H1 (cell line): ENCODE measurements around the gene GANAB. TPM values are rescaled to one million over a fixed set of nuclear protein-coding genes. Genes with fewer than 3 reads are reported as not detected.

Experiments used
- CBX8 ChIP-seq: fragments of 300-800, 300-1000 bp; sonication (generic); IDR thresholded peaks from 2 replicates; pipeline ENCODE4 v1.7.1; 2016; ENCODE audit warnings: low read depth, low read length, borderline replicate concordance
- CEBPB ChIP-seq: IDR thresholded peaks from 2 replicates; pipeline ENCODE4 v1.6.1; 2012; ENCODE audit warnings: low read depth, low read length
- CHD2 ChIP-seq: IDR thresholded peaks from 2 replicates; pipeline ENCODE4 v1.6.1; 2012; ENCODE audit warnings: low read length, improper control_type of control experiment
- CREB1 ChIP-seq: IDR thresholded peaks from 2 replicates; pipeline ENCODE4 v1.6.1; 2012; ENCODE audit warnings: inconsistent platforms
- JUN ChIP-seq: IDR thresholded peaks from 2 replicates; pipeline ENCODE4 v1.6.1; 2011; ENCODE audit warnings: low read depth, mild to moderate bottlenecking, improper control_type of control experiment, low read length
- JUND ChIP-seq: IDR thresholded peaks from 2 replicates; pipeline ENCODE4 v1.6.1; 2011; ENCODE audit warnings: mild to moderate bottlenecking, improper control_type of control experiment, low read length
- POLR2AphosphoS5 ChIP-seq: IDR thresholded peaks from 2 replicates; pipeline ENCODE4 v1.6.1; 2011; ENCODE audit warnings: low read depth, low read length
- POU5F1 ChIP-seq: IDR thresholded peaks from 2 replicates; pipeline ENCODE4 v1.6.1; 2011; ENCODE audit warnings: low read depth, mild to moderate bottlenecking, low read length, moderate library complexity
- SP2 ChIP-seq: IDR thresholded peaks from 2 replicates; pipeline ENCODE4 v1.6.1; 2012; ENCODE audit warnings: mild to moderate bottlenecking, low read length, inconsistent platforms
- SP4 ChIP-seq: IDR thresholded peaks from 2 replicates; pipeline ENCODE4 v1.6.1; 2012; ENCODE audit warnings: low read length, inconsistent platforms
- USF2 ChIP-seq: IDR thresholded peaks from 2 replicates; pipeline ENCODE4 v1.6.1; 2011; ENCODE audit warnings: low read length, improper control_type of control experiment
- polyA plus RNA-seq, 7 experiments: library from polyadenylated mRNA; depleted of rRNA in 3 of 7; stranded (reverse) in 5 of 7; unstranded in 2 of 7; fragments of >200 nt in 5 of 7; fragments of 200-250 nt in 2 of 7; gene quantifications; 1 replicate in 5 of 7; 2 replicates in 1 of 7; 4 replicates in 1 of 7; pipeline versions ENCODE4 v1.2.1 to v1.2.3, GENCODE V29; 2011 to 2013; ENCODE audit warnings: missing spikeins in 2 of 7, mixed read lengths in 2 of 7
- total RNA-seq: library from RNA; stranded (reverse); fragmentation: NEBNext Ultra II Directional; extraction: Animal tissue kit (Norgen Biotek cat#: 25700); gene quantifications from 2 replicates; pipeline ENCODE4 v1.2.1, GENCODE V29; 2021
- TF ChIP-seq, protein P1 (sequence below): IDR thresholded peaks from 2 replicates; pipeline ENCODE4 v1.6.1; 2012; ENCODE audit warnings: inconsistent platforms

GANAB gene
- total and polyA plus RNA-seq, 2 of the 8 experiments (the other 6 are each of a cell fraction or from before 2014, with no cell fraction given) = 289 to 330 TPM

GRCh38 chr11:62621567-62622470 lies 24.6 kb downstream of the GANAB start, which contains the start of gene B3GAT3 (continued):
- no peak; the same call in 1 of the 2 replicates for TF ChIP-seq USF2
- TF ChIP-seq, protein P1, sequence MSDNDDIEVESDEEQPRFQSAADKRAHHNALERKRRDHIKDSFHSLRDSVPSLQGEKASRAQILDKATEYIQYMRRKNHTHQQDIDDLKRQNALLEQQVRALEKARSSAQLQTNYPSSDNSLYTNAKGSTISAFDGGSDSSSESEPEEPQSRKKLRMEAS = peak; percentile 93
- peak; percentile 93 for TF ChIP-seq CREB1
- no peak for TF ChIP-seq CBX8
- peak; percentile 86 for TF ChIP-seq CEBPB
- TF ChIP-seq JUN = peak; percentile 85
- TF ChIP-seq CHD2 = no peak; the same call in 1 of the 2 replicates
- no peak for TF ChIP-seq SP2
- no peak for TF ChIP-seq POU5F1
- peak; percentile 87 for TF ChIP-seq POLR2AphosphoS5
- TF ChIP-seq JUND = peak; percentile 91
- TF ChIP-seq SP4 = peak; percentile 74; the same call in 1 of the 2 replicates
